Medulla oblongata (tissue), 1 donor: ENCODE data around the gene NIBAN1.
A peak's percentile ranks its signal among the peaks of the same experiment; 100 is the strongest.
"Not testable (repeated sequence)": the region's sequence is repeated elsewhere in the genome, so short reads cannot be mapped to it uniquely, and the experiment has no call there.

ENCODE experiments used
- DNase-seq: peaks from one replicate; pipeline ENCODE4 v3.0.0-alpha.2; 2015; ENCODE audit errors: extremely low spot score

The NIBAN1 gene

DNA sequence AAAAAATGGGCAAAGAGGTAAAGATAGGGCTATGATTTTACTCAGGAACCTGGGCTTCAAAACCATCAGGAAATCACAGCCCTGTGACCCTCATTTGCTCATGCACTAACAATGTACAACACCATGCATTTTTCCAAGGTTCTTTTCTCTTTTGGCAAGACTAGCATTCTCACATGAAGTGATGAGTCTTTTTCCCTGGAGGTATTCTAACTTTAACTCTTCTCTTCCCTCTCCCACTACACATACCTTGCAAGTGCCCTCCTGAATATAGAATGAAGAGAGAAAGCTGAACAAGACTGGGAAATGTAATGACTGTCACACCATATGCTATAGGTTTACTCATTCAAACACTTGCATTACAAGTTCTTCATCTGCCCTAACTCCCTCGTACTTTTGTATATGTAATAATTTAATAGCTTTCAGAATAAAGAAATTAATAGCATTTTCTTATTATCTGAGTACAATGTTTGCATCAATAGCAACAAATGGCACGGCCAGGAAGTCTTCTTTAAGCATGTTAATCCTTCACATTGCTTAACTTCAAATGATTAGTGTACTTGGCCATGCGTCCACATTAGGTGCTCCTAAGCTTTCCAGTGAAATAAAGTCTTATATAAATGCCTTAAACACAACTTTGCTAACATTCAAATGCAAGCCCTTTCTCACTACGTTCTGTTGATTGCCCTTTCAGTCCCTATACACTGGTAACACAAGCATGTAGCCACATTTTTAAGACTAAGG is 1.8 kb downstream of the NIBAN1 start:
- DNase-seq: no peak

DNA sequence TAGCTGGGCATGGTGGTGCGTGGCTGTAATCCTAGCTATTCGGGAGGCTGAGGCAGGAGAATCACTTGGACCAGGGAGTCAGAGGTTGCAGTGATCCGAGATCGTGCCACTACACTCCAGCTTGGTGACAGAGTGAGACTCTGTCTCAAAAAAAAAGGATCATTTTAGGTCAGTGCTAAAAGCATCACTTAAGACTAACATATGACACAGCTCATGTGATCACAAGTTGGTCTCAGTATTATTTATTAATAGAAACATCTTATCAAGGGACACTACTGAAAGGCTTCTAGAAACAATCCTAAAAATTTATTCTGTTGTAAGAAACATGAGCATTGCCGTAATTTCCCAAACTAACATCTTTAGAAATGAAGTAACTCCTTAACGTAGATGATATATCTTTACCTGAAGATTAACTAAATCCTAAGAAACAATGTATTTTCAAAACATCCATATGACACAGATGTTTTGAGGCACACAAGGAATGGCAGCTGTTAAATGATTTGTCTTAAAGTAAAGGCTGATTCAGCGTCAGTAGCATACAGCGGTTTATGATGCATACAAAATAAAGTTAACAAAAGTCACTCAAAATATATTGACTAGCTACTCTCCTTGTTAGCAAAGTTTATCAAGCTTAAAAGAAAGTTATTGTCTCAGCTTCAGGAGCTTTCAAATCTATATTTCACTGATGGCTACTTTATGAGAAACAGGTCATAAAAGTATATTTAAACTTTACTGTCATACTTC is 2.6 kb downstream of the NIBAN1 start:
- DNase-seq: no peak

DNA sequence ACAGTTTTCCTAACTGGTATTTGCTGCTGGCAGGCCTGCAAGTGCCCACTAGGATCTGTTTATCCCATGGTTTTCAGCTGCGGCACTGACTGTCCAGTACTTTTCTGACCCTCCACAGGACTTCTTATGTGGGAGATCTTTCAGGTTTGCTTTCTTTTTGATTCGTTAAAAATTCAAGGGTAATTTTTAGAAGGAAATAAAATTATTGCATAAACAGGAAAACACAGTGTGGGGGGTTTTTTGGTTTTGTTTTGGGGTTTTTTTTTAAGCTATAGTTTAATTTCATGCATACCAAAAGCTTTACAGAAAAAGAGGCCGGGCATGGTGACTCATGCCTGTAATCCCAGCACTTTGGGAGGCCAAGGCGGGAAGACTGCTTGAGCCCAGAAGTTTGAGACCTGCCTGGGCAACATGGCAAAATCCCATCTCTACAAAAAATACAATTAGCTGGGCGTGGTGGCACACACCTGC is 3.6 kb downstream of the NIBAN1 start:
- no peak for DNase-seq

DNA sequence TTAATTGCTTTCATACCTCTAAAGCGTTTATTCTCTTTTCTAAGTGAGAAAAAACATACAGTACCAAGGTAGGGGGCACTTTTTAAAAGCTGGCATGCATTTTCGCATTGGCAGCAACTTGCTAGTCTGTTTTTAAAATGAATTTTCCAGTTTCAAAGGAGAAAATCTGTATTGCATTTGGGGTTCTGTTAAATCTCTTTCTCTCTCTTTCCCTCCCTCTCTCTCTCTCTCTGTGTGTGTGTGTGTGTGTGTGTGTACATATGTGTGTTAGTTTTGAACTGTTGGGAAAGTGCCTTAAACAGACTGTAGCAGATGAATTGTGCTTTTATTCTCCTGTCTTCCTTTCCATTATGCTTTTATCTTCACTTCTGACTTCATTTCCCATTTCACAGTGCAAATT is 7.3 kb downstream of the NIBAN1 start:
- DNase-seq: no peak

DNA sequence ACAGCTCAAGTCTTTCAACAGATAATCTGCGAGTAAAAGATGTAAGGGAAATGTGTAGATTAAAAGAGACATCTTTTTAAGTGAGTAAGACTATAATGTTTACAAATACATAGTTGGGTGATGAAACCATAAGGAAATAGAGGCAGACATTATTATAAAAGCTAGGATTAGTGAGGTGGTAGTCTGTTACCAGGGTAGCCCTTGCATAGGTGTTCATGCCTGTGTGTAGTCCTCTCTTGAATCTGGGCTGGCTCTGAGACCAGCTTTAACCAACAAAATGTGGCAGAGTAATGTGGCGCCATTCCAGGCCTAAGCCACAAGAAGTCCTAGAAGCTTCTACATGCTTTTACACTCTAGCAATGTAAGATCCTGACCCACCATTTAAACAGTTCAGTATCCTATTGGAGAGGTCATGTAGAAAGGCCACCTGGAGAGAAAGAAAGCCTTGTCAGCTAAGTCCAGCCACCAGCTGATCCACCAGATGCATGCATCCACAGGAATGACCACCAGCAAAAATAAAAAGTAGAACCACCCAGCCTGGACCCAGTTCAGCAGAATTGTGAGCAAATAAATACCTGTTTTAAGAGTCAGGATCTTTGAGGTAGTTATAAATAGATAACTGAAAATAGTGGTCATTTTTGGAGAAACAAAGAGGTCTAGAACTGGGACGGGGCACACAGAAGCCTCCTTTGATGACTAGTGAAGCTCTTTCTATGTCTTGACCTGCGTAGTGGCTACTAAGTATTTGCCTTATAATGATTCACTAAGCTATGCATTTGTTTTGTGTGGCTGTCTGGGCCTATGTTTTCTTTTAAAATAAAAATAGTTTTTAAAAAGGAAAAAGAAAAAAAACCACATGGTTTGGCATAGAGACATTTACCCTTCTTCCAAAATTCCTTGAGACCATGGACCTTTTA is 8.1 kb downstream of the NIBAN1 start:
- no peak for DNase-seq

DNA sequence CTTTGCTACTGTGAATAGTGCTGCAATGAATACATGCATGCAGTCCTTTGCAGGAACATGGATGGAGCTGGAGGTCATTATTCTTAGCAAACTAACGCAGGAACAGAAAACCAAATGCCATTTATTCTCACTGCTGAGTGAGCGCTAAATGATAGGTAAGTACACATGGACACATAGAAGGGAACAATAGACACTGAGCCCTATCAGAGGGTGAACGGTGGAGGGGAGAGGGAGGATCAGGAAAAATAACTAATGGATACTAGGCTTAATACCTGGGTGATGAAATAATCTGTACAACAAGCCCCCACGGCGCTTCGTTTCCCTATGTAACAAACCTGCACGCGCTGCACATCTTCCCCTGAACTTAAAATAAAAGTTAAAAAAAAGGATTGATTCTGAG is 8.9 kb downstream of the NIBAN1 start:
- no peak for DNase-seq

DNA sequence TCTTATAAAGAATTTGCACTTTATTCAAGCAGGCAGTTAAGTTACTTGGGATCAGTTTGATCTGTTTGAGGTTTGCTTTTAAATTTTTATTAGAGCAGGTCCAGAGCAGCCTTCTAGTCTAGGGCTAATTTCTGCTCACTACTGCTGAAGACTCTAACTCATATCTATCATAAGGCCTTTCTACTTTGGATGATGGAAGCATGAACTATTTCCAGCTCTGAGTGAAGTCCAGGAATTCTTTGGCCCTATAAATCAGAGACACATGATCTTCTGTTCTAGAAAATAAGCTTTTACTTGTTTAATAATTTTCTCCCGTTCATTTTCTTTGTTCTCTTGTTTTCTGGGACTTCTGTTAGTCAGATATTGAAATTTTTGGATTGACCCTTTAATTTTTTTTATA is 14.7 kb downstream of the NIBAN1 start:
- DNase-seq: no peak

DNA sequence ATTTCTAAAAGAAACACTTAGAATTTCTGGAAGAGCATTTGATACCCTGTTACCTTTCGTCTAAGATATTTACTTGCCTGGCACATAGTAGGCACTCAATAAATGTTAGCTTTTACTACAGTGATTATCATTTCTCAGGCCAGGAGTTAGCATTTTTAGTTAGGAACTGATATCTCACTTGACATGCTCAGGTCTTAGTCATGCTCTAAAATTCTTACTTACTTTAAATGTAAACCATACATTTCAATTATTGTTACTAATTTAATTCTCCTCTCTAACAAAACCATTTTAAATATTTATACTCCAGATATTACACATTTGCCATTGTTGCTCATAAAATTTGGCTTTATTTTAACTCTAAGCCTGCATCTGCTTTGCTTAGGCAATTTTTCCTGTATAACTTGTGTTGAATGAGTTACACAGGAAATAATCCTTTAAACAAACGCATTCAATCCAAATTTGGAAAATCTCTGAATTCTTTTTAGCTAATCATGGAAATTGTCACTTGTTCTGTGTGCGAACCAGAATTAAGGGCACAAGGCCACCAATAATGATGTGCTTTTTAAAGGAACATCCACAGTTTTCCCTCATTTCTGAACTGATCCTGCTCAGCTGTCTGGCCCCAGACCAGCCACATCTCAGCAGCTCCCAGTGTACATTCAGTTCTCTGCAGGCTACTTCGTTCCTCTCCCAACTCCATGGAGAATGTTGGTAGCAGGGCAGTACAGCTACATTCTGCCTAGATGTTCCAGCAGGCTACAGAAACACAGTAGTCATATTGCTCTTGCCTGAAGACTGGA is 15.6 kb downstream of the NIBAN1 start:
- DNase-seq: no peak

DNA sequence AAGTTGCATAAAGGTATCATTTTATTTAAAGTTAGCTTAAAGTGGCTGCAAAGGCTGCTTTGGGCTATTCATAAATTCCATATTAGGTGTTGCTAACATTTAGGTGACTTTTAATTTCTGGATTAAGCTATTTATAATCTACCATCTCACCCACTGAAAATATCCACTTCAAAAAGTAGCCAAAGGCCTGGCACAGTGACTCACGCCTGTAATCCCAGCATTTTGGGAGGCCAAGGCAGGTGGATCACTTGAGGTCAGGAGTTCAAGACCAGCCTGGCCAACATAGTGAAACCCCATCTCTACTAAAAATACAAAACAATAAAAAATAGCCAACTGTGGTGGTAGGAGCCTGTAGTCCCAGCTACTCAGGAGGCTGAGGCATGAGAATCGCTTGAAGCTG is 16.4 kb downstream of the NIBAN1 start:
- not testable (repeated sequence) for DNase-seq

DNA sequence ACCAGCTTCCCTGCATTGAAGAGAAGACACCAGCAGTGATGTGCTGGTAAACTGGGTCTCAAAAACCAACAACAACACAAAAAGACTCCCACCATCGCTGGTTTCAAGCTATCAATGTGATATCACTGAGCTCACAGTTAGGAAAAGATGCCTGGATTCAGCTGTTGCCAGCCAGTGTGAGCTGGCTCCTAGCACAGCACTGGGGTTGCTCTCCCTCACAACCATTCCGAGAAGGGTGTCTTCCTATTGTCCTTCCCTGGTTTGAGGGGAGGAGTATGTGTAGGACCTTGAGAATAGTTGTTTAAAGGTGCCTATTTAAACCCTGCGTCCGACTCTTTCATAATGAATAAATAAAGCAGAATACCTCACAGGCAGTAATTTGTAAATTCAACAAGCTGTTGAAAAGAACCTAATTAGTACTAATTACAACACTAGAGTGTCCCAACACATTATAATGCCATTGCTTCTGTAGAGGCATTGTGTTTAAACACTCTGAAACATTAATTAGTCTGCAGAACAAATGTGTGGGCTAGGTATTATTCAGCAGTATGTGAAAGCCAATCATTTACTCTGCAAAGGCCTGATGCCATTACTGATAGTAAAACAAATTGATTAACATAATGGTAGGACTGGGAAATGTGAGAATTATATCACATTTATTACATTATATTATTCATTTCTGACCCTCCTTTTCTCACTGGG is 17.2 kb downstream of the NIBAN1 start:
- no peak for DNase-seq

DNA sequence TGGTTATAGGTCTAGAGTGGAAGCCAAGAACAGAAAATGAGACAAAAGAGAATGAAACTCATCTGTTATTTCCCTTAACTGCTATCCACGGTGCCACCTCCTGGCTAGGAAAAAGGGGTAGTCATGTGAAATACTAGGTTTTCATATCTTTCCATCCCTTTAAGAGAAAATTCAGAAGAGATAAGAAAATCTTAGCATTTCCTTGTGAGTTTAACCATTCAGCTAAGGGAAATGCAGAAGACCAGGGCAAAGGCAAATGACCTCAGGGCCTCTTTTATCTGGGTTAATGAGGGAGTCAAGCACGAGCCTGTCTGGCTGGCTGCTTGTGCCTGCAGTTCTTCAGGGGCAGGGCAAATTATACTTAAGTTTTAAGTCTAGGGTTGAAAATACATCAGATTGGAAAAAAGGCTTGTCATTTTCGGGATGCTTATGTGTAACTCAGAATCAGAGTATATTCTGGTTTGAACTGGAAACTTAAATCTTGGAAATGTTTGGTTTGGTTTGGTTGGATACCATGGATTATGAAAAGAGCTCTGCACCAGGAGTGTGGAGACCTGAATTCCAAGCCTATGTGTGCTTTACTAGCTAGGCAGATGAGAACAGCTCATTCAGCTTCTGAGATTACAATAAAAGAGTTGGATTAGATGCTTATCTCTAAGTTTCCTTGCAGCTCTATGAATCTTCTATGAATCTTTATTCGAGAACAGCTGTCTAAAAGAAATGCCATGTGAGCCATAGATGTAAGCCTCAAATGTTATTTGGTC is 19.9 kb downstream of the NIBAN1 start:
- no peak for DNase-seq

DNA sequence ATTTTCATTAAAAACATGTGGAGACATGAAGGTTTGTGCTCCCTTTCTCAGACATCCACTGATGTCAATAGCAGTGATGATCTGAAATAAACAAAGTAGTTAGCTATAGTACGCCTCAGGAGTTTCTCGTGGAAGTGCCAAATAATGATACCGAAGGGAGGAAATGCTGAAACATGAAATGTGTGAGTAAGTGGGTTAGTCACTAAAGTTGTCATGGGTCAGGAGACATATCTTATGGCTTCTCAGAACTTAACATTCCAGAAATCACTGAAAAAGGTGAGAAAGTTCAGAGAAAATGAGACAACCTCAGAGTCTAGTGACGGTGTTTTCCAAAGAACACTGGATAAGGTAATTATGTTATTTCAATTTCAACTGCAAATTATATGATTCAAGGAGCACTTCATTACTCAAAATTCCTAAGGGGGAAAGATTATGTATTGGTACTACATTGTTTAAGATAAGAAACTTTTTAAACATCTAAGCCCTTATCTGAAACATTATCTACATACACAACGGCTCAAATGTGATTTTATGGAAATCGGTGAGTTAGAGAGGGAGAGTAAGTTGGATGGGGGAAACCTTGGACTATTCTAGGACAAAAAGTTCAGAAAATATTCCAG is 20.6 kb downstream of the NIBAN1 start:
- DNase-seq: no peak

DNA sequence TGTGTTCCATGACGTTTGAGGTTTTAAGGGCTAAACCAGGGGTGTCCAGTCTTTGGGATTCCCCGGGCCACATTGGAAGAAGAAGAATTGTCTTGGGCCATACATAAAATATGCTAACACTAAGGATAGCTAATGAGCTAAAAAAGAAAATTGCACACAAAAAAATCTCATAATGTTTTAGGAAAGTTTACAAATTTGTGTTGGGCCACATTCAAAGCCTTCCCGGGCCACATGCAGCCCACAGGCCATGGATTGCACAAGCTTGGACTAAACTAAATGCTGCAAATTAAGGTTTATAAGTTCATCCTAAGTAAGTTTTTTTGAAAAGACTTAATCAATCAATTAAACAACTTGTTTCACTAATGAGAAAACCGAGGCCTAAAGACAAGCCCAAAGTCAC is 21.9 kb downstream of the NIBAN1 start:
- DNase-seq: no peak

DNA sequence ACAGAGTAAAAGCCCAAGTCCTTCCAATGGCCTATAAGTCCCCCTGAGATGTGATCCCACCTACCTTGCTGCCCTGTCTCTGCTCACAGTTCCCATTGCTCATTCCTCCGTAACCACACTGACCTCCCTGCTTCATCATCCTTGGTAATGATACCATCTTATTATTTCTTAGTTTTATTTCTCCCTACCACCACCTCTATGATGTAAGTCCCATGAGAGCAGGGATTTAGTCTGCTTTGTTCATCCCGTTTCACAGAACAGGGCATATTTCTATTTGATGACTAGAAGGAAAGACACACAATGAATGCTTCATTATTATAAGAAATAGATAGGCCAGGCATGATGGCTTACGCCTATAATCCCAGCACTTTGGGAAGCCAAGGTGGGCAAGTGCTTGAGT is 22.5 kb downstream of the NIBAN1 start:
- no peak for DNase-seq

DNA sequence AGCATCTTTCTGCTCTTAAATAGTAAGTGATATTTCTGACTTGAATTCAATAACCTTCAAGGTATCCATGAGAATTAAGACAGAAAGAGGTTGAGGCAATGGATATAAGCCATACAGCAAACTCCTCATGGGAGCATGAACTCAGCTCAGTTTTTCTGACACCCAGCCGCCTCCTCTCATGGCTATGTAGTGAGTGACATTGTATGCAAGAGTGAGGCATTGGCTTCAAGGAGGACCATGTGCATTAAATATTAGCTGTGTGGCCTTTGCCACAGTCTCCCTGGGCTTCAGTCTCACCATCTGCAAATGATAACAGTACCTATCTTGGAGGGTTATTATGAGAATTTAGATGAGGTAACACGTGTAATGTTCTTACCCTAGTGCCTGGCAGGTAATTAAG is 23.4 kb downstream of the NIBAN1 start:
- DNase-seq: no peak

DNA sequence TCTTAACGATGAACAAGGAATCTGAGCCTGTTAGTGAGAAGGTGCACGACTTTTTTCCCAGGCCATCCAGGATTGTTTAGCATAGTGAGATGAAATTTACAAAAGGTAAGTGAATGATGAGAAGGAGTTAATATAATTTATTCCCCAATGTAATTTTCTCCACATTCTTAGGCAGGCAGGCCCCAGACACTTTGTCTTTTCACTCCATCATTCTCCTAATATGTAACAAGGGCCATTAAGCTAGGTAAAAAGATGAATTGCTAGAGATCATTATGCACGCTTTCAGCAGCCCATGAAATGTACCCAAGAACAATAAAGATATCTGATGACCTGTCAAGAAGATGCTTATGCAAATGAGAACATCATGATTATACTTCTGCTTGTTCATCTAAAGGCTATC is 24.1 kb downstream of the NIBAN1 start:
- no peak for DNase-seq

DNA sequence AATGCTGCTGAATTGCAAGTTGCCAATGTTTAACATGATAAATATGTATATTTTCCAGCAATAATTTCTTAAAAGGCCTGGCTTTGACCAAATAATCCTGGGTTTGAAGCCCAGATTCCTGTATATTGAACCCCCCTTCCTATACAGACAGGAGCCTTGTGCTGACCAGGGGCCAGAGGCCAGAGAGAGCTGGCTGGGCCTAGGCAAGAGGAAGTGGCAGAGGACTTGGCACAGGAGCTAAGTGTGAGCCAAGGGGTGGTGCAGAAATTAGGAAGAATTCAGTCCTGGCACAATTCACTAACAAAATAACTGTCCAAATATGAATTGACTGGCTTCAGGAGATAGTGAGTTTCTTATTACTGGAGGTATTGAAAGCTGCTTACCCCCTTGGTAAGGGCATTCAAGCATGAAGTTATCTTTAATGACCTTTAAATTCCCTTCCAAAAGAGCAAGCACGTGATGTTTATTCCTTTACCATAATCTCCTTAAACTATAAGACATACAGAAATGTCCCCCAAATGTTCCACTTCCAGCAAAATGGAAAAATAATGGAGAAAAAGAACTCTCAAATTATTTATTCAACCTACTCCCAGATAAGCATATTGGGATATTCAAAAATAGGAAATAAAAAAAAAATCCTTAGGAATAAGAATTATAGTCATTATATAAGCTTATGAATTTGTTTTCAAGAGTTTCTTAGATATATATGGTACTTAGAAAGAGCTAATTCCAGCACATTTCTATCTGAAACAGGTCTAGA is 26.6 kb downstream of the NIBAN1 start:
- peak; percentile 23 for DNase-seq

DNA sequence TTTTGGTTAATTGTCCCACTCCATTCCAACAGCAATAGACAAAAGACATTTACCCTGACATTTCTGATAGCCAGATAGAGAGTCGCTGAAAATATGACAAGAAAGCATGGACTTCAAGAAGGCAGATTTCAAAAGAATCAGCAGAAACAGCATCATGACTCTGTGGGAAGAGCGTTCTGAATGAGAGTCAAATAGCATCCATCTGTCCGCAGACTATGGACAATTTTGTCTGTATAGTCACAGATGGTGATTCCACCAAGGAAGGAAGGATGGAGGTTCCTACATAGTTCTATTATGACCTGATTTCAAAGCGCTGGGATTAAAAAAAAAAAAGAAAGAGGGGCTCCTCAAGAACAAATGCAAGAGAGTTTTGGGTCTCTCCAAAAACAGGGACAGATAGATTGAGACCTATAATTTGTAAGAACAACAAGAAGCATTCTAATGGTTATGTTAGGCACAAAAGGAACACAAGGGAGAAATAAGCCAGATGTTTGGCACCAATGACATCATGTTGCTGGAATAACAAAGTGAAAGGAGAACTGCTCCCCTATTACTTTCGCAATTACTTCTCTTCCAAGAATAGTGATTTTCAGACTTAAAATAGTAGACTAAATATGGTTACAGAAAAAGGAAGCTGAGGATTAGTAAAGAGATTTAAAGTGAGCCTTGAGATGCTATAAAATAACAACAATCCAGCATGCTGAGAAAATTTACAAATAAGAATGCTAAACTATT is 28.5 kb downstream of the NIBAN1 start:
- peak; percentile 73 for DNase-seq
